HepG2 (cell line): ENCODE data around the gene C3orf18. TPM values are rescaled to one million over a fixed set of nuclear protein-coding genes. Genes with fewer than 3 reads are reported as not detected.

Experiments
- BORCS8-MEF2B ChIP-seq: sonication (generic); formaldehyde crosslinking; IDR thresholded peaks from 2 replicates; pipeline ENCODE4 v1.8.0; 2022; ENCODE audit warnings: mild to moderate bottlenecking, missing genetic modification reagents
- CTCF ChIP-seq: sonication (generic); formaldehyde crosslinking; IDR thresholded peaks from 2 replicates; pipeline ENCODE4 v1.5.0; 2020; ENCODE audit warnings: mild to moderate bottlenecking, missing genetic modification reagents, moderate library complexity
- FOXM1 ChIP-seq: sonication (generic); formaldehyde crosslinking; IDR thresholded peaks from 2 replicates; pipeline ENCODE4 v1.5.0; 2020; ENCODE audit warnings: missing genetic modification reagents
- MXD3 ChIP-seq: IDR thresholded peaks from 2 replicates; pipeline ENCODE4 v1.6.1; 2016; ENCODE audit warnings: mild to moderate bottlenecking, missing biosample characterization, missing genetic modification reagents
- NR3C1 ChIP-seq: sonication (generic); formaldehyde crosslinking; IDR thresholded peaks from 2 replicates; pipeline ENCODE4 v1.4.0; 2020; ENCODE audit warnings: missing genetic modification reagents
- TAF1 ChIP-seq: sonication (generic); formaldehyde crosslinking; IDR thresholded peaks from 2 replicates; pipeline ENCODE4 v1.4.0; 2020; ENCODE audit warnings: missing genetic modification reagents
- TCF7 ChIP-seq: sonication (generic); IDR thresholded peaks from 2 replicates; pipeline ENCODE4 v1.6.1; 2016; ENCODE audit warnings: antibody characterized with exemption, low read depth
- TEAD3 ChIP-seq: optimal IDR thresholded peaks from 2 replicates; pipeline ENCODE3; 2016; ENCODE audit warnings: borderline replicate concordance
- WIZ ChIP-seq: sonication (generic); formaldehyde crosslinking; IDR thresholded peaks from 2 replicates; pipeline ENCODE4 v1.5.1; 2020; ENCODE audit warnings: mild to moderate bottlenecking, missing genetic modification reagents
- ZBTB26 ChIP-seq: IDR thresholded peaks from 2 replicates; pipeline ENCODE4 v1.6.1; 2016; ENCODE audit warnings: missing compliant biosample characterization, missing genetic modification reagents, borderline replicate concordance
- ZNF34 ChIP-seq: sonication (generic); formaldehyde crosslinking; IDR thresholded peaks from 2 replicates; pipeline ENCODE4 v1.4.0; 2020; ENCODE audit warnings: mild to moderate bottlenecking, missing genetic modification reagents, borderline replicate concordance
- ZNF513 ChIP-seq: sonication (generic); formaldehyde crosslinking; conservative IDR thresholded peaks from 2 replicates; pipeline ENCODE4 v1.5.0; 2020; ENCODE audit warnings: missing genetic modification reagents
- ZNF816 ChIP-seq: sonication (generic); formaldehyde crosslinking; IDR thresholded peaks from 2 replicates; pipeline ENCODE4 v1.8.0; 2022; ENCODE audit warnings: missing genetic modification reagents, mild to moderate bottlenecking, borderline replicate concordance
- polyA plus RNA-seq, 8 experiments: library from polyadenylated mRNA; depleted of rRNA in 3 of 8; stranded (reverse) in 7 of 8; unstranded in 1 of 8; fragments of >200 nt; fragmentation: Illumina TruSeq in 4 of 8; extraction: Trizol in 4 of 8; gene quantifications; 2 replicates each; pipeline versions ENCODE4 v1.2.1 to v1.2.3, GENCODE V29; 2011 to 2016; ENCODE audit warnings: low read depth in 4 of 8, missing spikeins in 1 of 8, mixed read lengths in 1 of 8; ENCODE audit not compliant: insufficient read depth in 1 of 8
- total RNA-seq, 5 experiments: library from RNA; depleted of rRNA; stranded (reverse); fragments of >200 nt; fragmentation: Illumina TruSeq; extraction: Trizol; gene quantifications; 2 replicates each; pipeline ENCODE4 v1.2.3, GENCODE V29; 2016; ENCODE audit warnings: low read depth in 1 of 5

C3orf18 gene
- total and polyA plus RNA-seq, 2 of the 13 experiments (the other 11 are each of a cell fraction or from before 2014, with no cell fraction given): 1.6 to 4.8 TPM

GRCh38 chr3:50587806-50588758, 20.5 kb upstream of the C3orf18 start (continued):
- TF ChIP-seq ZNF816 (CRISPR knock-in tag): no peak
- TF ChIP-seq ZNF34: no peak
- no peak for TF ChIP-seq CTCF (CRISPR knock-in tag)
- TF ChIP-seq NR3C1 (CRISPR knock-in tag): no peak
- TF ChIP-seq ZNF513 (CRISPR knock-in tag): no peak
- TF ChIP-seq TEAD3: peak; percentile 20
- no peak for TF ChIP-seq FOXM1 (CRISPR knock-in tag)
- no peak for TF ChIP-seq WIZ (CRISPR knock-in tag)
- no peak for TF ChIP-seq MXD3 (CRISPR knock-in tag)
- no peak for TF ChIP-seq TCF7
- no peak for TF ChIP-seq ZBTB26
- peak; percentile 58; the same call in 1 of the 2 replicates for TF ChIP-seq BORCS8-MEF2B
- TF ChIP-seq TAF1 (CRISPR knock-in tag): peak; percentile 53; the same call in 1 of the 2 replicates
